Stimulated activated CD4-positive, alpha-beta T cell treated with anti-CD3 and anti-CD28 coated beads, Interleukin-4, amount 100 ng/mL, for 1 hour (primary cell): ENCODE results near the gene TRMT10C.
"Not testable (repeated sequence)": the region's sequence is repeated elsewhere in the genome, so short reads cannot be mapped to it uniquely, and the experiment has no call there.

Source experiments
- DNase-seq: peaks from one replicate; pipeline ENCODE4 v3.0.0-alpha.2; 2020

Gene TRMT10C

DNA sequence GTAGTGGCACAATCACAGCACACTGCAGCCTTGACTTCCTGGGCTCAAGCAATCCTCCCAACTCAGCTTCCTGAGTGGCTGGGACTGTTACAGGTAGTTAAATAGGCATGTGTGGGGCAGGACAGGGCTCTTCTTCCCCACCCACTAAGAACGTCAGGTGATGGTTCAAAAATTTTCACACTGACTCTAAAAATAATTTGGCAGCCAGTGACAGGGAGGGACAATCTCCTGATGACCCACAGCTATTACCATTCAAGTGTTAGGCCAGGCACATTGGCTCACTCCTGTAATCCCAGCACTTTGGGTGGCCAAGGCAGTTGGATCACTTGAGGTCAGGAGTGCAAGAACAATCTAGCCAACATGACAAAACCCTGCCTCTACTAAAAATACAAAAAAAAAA lies 12.2 kb upstream of the TRMT10C start:
- no peak for DNase-seq

DNA sequence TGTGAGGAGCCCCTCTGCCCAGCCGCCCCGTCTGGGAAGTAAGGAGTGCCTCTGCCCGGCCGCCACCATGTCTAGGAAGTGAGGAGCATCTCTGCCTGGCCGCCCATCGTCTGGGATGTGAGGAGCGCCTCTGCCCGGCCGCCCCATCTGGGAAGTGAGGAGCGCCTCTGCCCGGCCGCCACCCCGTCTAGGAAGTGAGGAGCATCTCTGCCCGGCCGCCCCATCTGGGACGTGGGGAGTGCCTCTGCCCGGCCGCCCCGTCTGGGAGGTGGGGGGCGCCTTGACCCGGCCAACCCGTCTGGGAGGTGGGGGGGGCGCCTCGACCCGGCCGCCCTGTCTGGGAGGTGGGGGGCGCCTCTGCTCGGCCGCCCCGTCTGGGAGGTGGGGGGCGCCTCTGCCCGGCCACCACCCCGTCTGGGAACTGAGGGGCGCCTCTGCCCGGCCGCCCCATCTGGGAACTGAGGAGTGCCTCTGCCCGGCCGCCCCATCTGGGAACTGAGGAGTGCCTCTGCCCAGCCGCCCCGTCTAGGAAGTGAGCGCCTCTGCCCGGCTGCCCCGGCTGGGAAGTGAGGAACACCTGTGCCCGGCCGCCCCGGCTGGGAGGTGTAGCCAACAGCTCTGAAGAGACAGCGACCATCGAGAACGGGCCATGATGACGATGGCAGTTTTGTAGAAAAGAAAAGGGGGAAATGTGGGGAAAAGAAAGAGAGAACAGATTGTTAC lies 10.1 kb upstream of the TRMT10C start:
- not testable (repeated sequence) for DNase-seq

DNA sequence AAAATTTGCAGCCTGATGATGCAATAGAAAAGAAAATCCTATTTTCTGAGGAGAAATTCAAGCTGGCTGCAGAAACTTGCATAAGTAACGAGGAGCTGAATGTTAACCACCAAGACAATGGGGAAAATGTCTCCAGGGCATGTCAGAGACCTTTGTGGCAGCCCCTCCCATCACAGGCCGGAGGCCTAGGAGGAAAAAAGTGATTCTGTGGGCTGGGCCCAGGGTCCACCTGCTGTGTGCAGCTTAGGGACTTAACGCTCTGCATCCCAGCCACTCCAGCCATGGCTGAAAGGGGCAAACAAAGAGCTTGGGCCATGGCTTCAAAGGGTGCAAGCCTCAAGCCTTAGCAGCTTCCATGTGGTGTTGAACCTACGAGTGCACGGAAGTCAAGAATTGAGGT lies 8.3 kb upstream of the TRMT10C start:
- not testable (repeated sequence) for DNase-seq

DNA sequence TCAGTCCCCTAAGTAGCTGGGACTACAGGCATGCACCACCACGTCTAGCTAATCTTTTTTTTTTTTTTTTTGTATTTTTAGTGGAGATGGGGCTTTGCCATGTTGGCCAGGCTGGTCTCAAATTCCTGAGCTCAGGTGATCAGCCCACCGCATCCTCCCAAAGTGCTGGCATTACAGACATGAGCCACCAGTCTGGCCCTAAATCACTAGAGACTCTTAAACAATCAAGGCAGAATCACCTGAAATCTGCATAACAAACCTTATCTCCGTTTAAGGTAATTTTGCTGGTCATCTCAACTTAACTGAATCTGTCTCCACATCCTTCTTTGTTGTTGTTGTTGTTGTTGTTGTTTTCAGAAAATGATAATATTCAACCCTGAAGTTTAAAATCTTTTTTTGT lies 5.6 kb upstream of the TRMT10C start:
- DNase-seq, result no peak

DNA sequence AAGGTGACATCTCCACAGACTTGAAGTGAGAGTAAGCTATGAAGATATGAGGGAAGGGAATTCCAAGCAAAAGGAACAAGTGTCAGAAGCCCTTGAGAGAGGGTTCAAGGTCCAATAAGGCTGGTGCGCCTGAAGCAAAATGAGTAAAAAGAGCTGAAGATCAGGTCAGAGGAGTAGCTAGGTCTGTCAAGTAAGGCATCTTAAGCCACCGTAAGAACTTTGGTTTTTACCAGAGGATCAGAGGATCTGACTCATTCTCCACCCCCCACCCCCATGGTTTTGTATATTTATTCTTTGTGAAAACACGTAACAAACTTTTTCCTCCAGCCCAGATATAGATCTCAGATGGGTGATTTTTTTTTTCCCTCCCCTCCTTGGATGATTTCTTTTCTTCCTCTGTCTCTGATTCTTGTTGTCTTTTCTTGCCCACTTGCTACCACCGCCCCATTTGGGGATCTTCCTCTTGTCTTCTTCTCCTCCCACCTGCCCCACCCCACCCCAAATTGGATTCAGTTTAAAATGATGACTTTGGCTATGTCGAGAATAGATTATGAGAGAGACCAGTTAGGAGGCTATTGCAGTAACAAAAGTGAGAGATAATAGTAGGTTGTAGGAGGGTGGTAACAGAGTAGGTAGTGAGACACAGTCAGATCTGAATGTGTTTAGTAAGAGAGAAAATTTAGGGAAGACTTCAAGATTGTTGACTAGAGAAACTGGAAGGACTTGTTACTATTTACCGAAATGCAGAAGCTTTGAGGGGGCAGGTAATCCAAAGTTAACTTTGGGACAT lies 6.1 kb downstream of the TRMT10C start:
- DNase-seq, result peak; percentile 33

DNA sequence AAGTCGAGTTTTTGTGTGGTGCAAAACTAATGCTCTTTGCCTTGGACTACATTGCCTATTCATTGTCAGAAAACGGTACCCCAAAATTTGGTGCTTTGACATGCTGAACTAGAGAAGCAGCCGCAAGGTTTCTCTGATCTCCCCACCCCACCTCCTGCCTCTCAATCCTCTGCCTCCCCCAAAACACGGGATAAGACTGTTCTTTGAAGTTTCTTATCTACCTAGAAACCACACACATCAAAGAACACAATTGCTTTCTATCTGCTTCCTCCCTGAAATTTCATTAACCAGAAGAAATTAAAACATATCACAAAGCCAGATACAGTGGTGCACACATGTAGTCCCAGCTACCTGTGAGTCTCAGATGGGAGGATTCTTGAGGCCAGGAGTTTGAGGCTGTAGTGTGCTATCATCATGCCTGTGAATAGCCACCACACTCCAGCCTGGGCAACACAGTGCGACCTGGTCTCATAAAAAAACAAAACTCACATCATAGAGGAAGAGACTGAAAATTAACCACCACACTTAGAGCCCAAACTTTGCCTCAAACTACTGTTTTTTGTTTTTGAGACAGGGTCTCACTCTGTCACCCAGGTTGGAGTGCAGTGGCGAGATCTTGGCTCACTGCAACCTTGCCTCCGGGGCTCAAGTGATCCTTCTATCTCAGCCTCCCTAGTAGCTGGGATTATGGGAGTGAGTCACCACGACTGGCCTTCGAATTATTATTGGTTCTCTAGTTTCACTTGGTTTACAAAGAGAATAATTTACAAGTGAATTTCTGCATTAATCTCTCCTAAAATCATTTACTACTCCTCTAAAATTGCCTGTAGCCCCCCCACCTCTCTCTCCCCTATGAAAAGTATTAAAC lies 9.6 kb downstream of the TRMT10C start:
- no peak for DNase-seq

DNA sequence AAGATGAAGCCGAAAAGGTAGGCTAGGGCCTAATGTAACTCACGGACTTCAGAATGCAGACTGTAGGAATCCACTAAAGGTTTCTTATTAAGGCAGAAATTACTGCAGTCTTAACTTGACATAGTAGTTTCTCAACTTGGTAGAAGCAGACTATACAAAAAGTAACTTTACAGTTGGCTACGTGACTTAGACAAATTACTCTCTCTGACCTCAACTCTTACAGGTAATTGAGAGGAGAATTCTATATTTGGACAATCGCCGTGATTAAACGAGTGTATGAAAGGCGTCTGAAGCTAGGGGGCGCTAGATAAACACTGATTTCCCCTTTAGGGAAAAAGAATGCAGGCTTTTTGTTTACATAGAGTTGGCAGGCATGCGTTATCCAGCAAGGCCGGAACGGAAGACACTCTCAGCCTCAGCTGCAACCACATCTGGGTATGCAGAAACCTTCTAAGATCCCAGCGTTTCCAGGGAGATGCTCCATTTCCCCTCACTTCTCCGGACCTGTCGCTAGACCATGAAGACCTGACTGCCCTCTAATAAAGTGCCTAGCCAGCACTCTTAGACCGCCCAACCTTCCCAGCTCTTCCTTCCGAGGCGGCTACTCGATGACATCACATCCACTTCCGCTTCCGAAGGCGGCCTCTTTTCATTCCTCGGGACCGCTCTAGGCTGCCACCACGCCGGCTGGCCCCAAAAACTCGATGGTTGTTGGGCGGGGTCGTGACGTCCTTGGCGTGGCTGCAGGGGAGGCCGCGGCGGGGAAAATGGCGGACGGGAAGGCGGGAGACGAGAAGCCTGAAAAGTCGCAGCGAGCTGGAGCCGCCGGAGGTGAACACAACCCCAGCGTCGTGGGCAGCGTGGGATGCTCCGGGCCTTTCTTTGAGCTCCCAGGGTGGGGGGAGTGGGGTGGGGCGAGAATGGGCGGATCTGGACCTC lies 12.1 kb downstream of the TRMT10C start, which contains the start of gene PCNP:
Gene PCNP, plus strand, starts transcription at position 732 of the 939 bp plus-strand sequence. Its CDS starts 36 bp downstream, at position 768.
- DNase-seq, result peak; percentile 99

DNA sequence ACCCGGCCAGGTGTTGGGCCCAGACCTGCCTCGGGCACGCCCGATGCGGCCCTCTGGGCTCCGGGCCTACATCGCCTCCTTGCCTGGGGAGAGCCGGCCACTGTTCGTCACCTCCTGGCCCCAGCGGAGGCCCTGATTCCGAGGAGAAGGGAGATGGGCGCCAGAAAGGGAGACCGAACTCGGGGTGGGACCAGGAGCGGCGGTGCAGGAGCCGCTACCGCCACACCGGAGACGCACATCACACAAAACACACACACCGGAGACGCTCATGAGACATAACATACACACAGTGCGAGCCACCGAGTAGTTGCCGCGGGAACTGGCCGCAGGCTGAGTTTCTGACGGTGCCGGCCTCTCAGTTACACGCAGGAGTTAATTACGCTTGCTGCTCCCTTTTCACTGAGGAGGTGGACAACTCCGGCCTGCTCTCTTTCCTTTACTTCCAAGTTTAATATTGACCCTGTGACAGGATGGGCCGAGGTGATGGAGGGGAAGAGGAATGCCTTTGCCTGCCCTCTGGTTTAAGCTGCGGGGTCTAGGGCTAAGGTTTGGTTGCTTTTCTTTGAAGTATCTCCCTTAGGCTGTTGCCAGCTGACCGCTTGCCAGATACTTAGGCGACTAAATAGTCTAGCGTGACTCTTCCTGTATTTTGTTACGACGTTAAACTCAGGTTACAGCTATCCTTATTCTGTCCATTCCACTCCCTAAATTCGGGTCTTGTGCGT lies 12.9 kb downstream of the TRMT10C start:
- no peak for DNase-seq

DNA sequence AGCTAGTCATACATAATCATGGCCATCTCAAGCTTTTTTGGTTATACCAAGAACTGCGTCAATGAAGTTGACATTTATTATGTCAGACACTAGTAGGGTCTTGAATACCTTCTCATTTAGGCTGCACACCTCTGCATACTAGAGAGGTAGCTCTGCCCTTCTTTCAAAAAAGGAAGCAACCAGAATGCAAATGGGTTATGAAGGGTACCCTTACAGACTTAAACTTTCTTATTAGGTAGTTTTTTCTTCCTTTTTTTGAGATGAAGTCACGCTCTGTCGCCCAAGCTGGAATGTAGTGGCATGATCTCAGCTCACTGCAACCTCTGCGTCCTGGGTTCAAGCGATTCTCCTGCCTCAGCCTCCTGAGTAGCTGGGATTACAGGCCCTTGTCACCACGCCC lies 15.6 kb downstream of the TRMT10C start:
- DNase-seq, result no peak

DNA sequence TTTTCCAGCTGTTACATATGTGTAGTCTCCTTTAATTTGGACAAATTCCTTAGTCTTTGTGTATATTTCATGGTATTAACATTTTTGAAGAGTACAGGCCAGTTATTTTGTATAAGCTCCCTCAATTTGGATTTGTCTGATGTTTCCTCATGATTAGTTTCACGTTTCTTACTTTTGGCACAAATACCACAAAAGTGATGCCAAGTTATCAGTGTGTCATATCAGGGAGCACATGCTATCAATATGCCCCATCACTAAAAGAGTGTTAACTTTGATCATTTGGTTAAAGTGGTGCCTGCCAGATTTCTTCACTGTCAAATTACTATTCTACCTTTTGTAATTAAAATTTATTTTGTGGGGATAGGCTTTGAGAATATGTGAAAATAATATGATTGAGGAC lies 26.9 kb downstream of the TRMT10C start:
- DNase-seq, result no peak

DNA sequence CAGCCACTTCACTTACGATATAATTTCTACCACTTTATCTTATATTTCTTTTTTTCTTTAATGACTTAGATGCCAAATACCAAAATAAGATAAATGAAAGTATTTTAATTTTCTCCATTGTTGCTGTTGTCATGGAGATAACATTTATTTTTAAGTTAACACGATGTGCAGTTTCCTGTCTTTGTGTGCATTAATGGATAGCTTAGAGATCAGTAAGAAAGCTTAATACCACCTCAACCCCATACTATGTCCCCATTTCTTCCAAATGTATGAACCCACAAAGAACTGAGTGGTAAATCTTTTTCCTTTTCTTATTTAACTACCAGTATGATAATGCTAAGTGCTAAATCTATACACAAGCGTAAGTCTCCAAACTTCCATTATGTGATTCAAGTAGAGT lies 29.4 kb downstream of the TRMT10C start:
- no peak for DNase-seq

DNA sequence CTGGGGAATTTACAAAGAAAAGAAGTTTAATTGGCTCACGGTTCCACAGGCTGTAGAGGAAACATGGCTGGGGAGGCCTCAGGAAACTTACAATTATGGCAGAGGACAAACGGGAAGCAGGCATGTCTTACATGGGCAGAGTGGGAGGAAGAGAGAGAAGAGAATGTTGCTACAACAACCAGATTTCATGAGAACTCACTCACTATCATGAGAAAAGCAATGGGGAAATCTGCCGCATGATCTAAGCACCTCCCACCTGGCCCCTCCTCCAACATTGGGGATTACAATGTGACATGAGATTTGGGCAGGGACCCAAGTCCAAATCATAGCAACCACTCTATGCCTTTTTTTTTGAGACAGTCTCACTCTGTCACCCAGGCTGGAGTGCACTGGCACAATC lies 41.1 kb downstream of the TRMT10C start:
- no peak for DNase-seq

DNA sequence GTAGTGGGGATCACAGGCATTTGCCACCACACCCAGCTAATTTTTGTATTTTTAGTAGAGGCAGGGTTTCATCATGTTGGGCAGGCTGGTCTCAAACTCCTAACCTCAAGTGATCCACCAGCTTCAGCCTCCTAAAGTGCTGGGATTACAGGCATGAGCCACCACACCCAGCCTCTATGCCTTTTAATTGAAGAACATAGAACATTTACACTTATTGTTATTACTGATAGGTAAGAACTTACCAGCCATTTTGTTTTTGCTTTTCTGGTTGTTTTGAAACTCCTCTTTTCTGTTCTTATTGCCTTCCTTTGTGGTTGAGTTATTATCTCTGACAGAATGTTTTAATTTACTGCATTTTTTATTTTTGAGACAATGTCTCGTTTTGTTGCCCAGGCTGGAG lies 41.5 kb downstream of the TRMT10C start:
- no peak for DNase-seq

DNA sequence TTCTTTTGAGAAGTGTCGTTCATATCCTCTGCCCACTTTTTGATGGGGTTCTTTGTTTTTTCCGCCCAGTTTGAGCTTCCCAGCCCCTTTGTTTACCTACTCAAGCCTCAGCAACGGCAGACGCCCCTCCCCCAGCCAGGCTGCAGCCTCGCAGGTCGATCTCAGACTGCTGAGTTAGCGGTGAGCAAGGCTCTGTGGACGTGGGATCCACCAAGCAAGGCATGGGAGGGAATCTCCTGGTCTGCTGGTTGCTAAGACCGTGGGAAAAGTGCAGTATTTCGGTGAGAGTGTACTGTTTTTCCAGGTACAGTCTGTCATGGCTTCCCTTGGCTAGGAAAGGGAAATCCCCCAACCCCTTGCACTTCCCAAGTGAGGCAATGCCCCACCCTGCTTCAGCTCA lies 43.7 kb downstream of the TRMT10C start:
- DNase-seq, result not testable (repeated sequence)

DNA sequence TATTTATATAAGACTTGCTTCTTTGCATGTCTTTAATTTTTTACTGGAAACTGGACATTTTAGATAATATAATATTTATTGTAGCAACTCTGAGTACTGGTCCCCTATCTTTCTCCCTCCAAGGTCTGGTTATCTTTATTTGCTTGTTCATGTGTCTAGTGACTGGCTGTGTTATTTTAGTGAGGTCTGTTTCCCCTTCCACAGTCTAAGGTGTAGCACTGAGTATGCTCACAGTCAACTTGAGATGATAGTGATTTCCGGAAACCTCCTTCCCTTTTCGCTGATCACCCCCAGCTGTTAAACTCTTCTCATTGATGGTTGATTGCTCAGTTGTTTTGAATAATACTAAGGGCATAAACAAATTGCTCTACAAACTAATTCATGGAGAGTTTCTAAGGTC lies 49.4 kb downstream of the TRMT10C start:
- DNase-seq, result no peak

DNA sequence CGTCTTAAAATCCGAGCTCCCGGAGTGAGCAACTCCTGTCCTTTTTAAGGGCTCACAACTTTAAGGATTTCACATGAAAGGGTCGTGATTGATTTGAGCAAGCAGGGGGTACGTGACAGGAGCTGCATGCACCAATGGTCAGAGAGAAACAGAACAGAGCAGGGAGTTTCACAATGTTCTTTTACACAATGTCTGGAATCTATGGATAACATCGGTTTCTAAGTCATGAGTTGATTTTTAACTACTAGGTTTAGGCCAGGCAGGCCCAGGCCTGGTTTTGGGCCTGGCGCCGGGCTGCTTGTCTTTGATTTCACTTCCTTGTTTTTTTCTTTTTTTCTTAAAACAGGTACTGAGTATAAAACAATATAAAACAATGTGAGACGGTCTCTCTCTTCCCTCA lies 51.3 kb downstream of the TRMT10C start:
- not testable (repeated sequence) for DNase-seq

DNA sequence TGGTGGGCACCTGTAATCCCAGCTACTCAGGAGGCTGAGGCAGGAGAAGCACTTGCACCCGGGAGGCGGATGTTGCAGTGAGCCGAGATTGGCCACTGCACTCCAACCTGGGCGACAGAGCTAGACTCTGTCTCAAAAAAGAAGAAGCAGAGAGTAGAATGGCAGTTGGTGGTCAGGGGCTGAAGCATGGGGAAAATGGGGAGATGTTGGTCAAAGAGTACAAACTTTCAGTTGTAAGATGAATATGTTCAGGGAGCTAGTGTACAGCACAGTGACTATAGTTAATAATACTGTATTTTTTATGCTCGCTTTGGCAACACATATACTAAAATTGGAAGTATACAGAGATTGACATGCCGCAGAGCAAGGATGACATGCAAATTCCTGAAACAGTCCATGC lies 53.9 kb downstream of the TRMT10C start:
- no peak for DNase-seq
